HEK293T (cell line): ENCODE results near the gene ERN1.
"Not testable (repeated sequence)": the region's sequence is repeated elsewhere in the genome, so short reads cannot be mapped to it uniquely, and the experiment has no call there.

Experiments used
- CTCF ChIA-PET: fragments of 350-600 bp; formaldehyde crosslinking; extraction: SDS; loops from one replicate; lab custom pipeline; 2021; ENCODE audit warnings: antibody characterized with exemption, inconsistent platforms; lab: Yijun Ruan, JAX
- POLR2A ChIA-PET: fragments of 350-600 bp; formaldehyde crosslinking; extraction: SDS; loops from one replicate; lab custom pipeline; 2020; ENCODE audit warnings: antibody characterized with exemption, inconsistent platforms; lab: Yijun Ruan, JAX
- DNase-seq: peaks from one replicate; pipeline ENCODE4 v3.0.0; 2012; ENCODE audit warnings: mixed read lengths; ENCODE audit errors: extremely low spot score
- ARNT ChIP-seq: fragments of 450-650 bp; IDR thresholded peaks from 2 replicates; pipeline ENCODE4 v1.6.1; 2017; ENCODE audit warnings: mild to moderate bottlenecking
- BHLHE40 ChIP-seq: fragments of 450-650 bp; IDR thresholded peaks from 2 replicates; pipeline ENCODE4 v1.6.1; 2016; ENCODE audit warnings: mild to moderate bottlenecking, moderate library complexity, borderline replicate concordance
- CTBP1 ChIP-seq: fragments of 450-650 bp; IDR thresholded peaks from 2 replicates; pipeline ENCODE4 v1.6.1; 2016; ENCODE audit warnings: borderline replicate concordance
- ELF4 ChIP-seq: fragments of 450-650 bp; IDR thresholded peaks from 2 replicates; pipeline ENCODE4 v1.6.1; 2017; ENCODE audit warnings: antibody characterized with exemption
- FOXA1 ChIP-seq: fragments of 450-650 bp; IDR thresholded peaks from 2 replicates; pipeline ENCODE4 v1.6.1; 2016; ENCODE audit warnings: mild to moderate bottlenecking
- FOXK2 ChIP-seq: fragments of 450-650 bp; IDR thresholded peaks from 2 replicates; pipeline ENCODE4 v1.6.1; 2016; ENCODE audit warnings: mild to moderate bottlenecking
- FOXM1 ChIP-seq: fragments of 450-650 bp; IDR thresholded peaks from 2 replicates; pipeline ENCODE4 v1.6.1; 2017; ENCODE audit warnings: mild to moderate bottlenecking, borderline replicate concordance
- HDGF ChIP-seq: fragments of 450-650 bp; IDR thresholded peaks from 2 replicates; pipeline ENCODE4 v1.6.1; 2017; ENCODE audit warnings: antibody characterized with exemption, borderline replicate concordance
- L3MBTL2 ChIP-seq: fragments of 450-650 bp; conservative IDR thresholded peaks from 2 replicates; pipeline ENCODE4 v1.6.1; 2016; ENCODE audit warnings: mild to moderate bottlenecking
- LEF1 ChIP-seq: fragments of 450-650 bp; IDR thresholded peaks from 2 replicates; pipeline ENCODE4 v1.6.1; 2017; ENCODE audit warnings: mild to moderate bottlenecking, borderline replicate concordance
- NFRKB ChIP-seq: fragments of 450-650 bp; IDR thresholded peaks from 2 replicates; pipeline ENCODE4 v1.6.1; 2016; ENCODE audit warnings: mild to moderate bottlenecking, moderate library complexity
- PKNOX1 ChIP-seq: fragments of 450-650 bp; IDR thresholded peaks from 2 replicates; pipeline ENCODE4 v1.6.1; 2016
- SP1 ChIP-seq: fragments of 450-650 bp; IDR thresholded peaks from 2 replicates; pipeline ENCODE4 v1.6.1; 2017
- SUZ12 ChIP-seq: fragments of 450-650 bp; IDR thresholded peaks from 2 replicates; pipeline ENCODE4 v1.6.1; 2016; ENCODE audit warnings: mild to moderate bottlenecking
- TARDBP ChIP-seq: fragments of 450-650 bp; IDR thresholded peaks from 2 replicates; pipeline ENCODE4 v1.6.1; 2016
- ZNF384 ChIP-seq: fragments of 450-650 bp; IDR thresholded peaks from 2 replicates; pipeline ENCODE4 v1.6.1; 2016

The ERN1 gene

GRCh38 chr17:64008830-64009229 is 121.1 kb downstream of the ERN1 start:
- CTCF ChIA-PET = no interaction called here
- TF ChIP-seq ARNT (no peak), TARDBP (no peak), SUZ12 (no peak), L3MBTL2 (no peak), FOXK2 (no peak), NFRKB (no peak), BHLHE40 (no peak), SP1 (no peak), CTBP1 (no peak), ELF4 (no peak), HDGF (no peak), FOXA1 (no peak), ZNF384 (no peak), PKNOX1 (no peak), LEF1 (no peak), FOXM1 (no peak)
- POLR2A ChIA-PET = no interaction called here
- no peak for DNase-seq

- ChIA-PET POLR2A (no interaction called here), CTCF (no interaction called here)
- TF ChIP-seq SUZ12 (no peak), ZNF384 (no peak), SP1 (no peak), FOXK2 (no peak), NFRKB (no peak), HDGF (no peak), FOXA1 (no peak), ELF4 (no peak), PKNOX1 (no peak), ARNT (no peak), BHLHE40 (no peak), TARDBP (no peak), LEF1 (no peak), CTBP1 (no peak), FOXM1 (no peak), L3MBTL2 (no peak)
- DNase-seq = no peak
Observed at GRCh38 chr17:64008346-64008745, 121.6 kb downstream of the ERN1 start.

GRCh38 chr17:64007838-64008282 is 122.1 kb downstream of the ERN1 start:
- DNase-seq = no peak
- POLR2A ChIA-PET = interaction anchor here (1.0 kb wide), 1 partner anchor 51 kb away, joined by 3 read pairs; no protein-coding TSS in a partner anchor
- CTCF ChIA-PET = no interaction called here
- no peak for TF ChIP-seq ZNF384
- no peak for TF ChIP-seq BHLHE40
- no peak for TF ChIP-seq PKNOX1
- TF ChIP-seq FOXM1 = no peak
- no peak for TF ChIP-seq L3MBTL2
- no peak for TF ChIP-seq CTBP1

GRCh38 chr17:64007089-64007837 is 122.7 kb downstream of the ERN1 start:
- CTCF ChIA-PET, DNase-seq: not testable (repeated sequence)
- POLR2A ChIA-PET = interaction anchor here (0.9 to 1.0 kb wide), 2 partner anchors 50 to 296 kb away, joined by 3 read pairs; no protein-coding TSS in a partner anchor

GRCh38 chr17:64006361-64007088 is 123.4 kb downstream of the ERN1 start:
- POLR2A ChIA-PET = interaction anchor here (0.9 to 1.7 kb wide), 4 partner anchors 11 to 296 kb away, joined by 3 to 6 read pairs (median 3); no protein-coding TSS in a partner anchor
- CTCF ChIA-PET = interaction anchor here (0.9 to 2.1 kb wide), 2 partner anchors 11 to 87 kb away, joined by 3 to 6 read pairs; no protein-coding TSS in a partner anchor
- no peak for TF ChIP-seq FOXK2
- no peak for TF ChIP-seq CTBP1
- TF ChIP-seq FOXM1 = no peak
- TF ChIP-seq LEF1 = no peak
- TF ChIP-seq L3MBTL2 = no peak
- no peak for TF ChIP-seq ELF4
- no peak for DNase-seq

GRCh38 chr17:64005734-64006167 is 124.2 kb downstream of the ERN1 start:
- no peak for DNase-seq
- no peak for TF ChIP-seq CTBP1
- TF ChIP-seq LEF1 = no peak
- no peak for TF ChIP-seq ZNF384
- TF ChIP-seq HDGF = no peak
- no peak for TF ChIP-seq SP1
- no peak for TF ChIP-seq SUZ12
- no peak for TF ChIP-seq FOXA1
- TF ChIP-seq L3MBTL2 = no peak
- TF ChIP-seq FOXK2 = no peak
- TF ChIP-seq BHLHE40 = no peak
- no peak for TF ChIP-seq FOXM1
- no peak for TF ChIP-seq ARNT
- TF ChIP-seq ELF4 = no peak
- TF ChIP-seq TARDBP = no peak
- no peak for TF ChIP-seq NFRKB
- no peak for TF ChIP-seq PKNOX1
- ChIA-PET POLR2A (interaction anchor here (1.1 to 1.7 kb wide), 2 partner anchors 11 to 20 kb away, joined by 3 to 6 read pairs; no protein-coding TSS in a partner anchor), CTCF (interaction anchor here (0.6 to 2.1 kb wide), 3 partner anchors 11 to 119 kb away, joined by 3 to 6 read pairs (median 3); no protein-coding TSS in a partner anchor)
